IPS-18a (cell line): ENCODE measurements around the gene OR1I1.

Experiments used
- H3K27ac ChIP-seq: one replicate; pipeline ENCODE4 v1.5.1; 2013; ENCODE audit warnings: low read length
- H3K27me3 ChIP-seq: one replicate; pipeline ENCODE4 v1.6.1; 2013; ENCODE audit warnings: mild to moderate bottlenecking, low read length; ENCODE audit not compliant: control insufficient read depth, insufficient read depth
- H3K36me3 ChIP-seq: one replicate; pipeline ENCODE4 v1.6.1; 2013; ENCODE audit warnings: low read depth, low read length; ENCODE audit not compliant: control insufficient read depth
- H3K4me1 ChIP-seq: one replicate; pipeline ENCODE4 v1.6.1; 2013; ENCODE audit warnings: low read depth, low read length; ENCODE audit not compliant: control insufficient read depth
- H3K4me3 ChIP-seq: one replicate; pipeline ENCODE4 v1.5.1; 2013; ENCODE audit warnings: low read length
- H3K9ac ChIP-seq: one replicate; pipeline ENCODE4 v1.6.1; 2013; ENCODE audit warnings: mild to moderate bottlenecking, low read length, moderate library complexity
- H3K9me3 ChIP-seq: one replicate; pipeline ENCODE4 v1.6.1; 2013; ENCODE audit warnings: low read depth, low read length; ENCODE audit not compliant: control insufficient read depth

Gene OR1I1

GRCh38 chr19:15137777-15138176 lies 55.8 kb downstream of the OR1I1 start:
- H3K27ac ChIP-seq, result no peak overlapping the region
- no peaks in the 10 kb centered on the region for H3K9me3 ChIP-seq
- no peaks in the 10 kb centered on the region for H3K27me3 ChIP-seq
- no peak overlapping the region for H3K4me3 ChIP-seq
- no peaks in the 10 kb centered on the region for H3K36me3 ChIP-seq
- H3K4me1 ChIP-seq, result no peaks in the 10 kb centered on the region
- no peak overlapping the region for H3K9ac ChIP-seq

- H3K9ac ChIP-seq, result no peak overlapping the region
- H3K36me3 ChIP-seq, result no peaks in the 10 kb centered on the region
- no peak overlapping the region for H3K27ac ChIP-seq
- no peak overlapping the region for H3K4me3 ChIP-seq
- no peaks in the 10 kb centered on the region for H3K9me3 ChIP-seq
- no peaks in the 10 kb centered on the region for H3K4me1 ChIP-seq
- no peaks in the 10 kb centered on the region for H3K27me3 ChIP-seq
These were observed 56.4 kb downstream of the OR1I1 start for GRCh38 chr19:15138427-15138826.

- no peak overlapping the region for H3K27ac ChIP-seq
- H3K4me1 ChIP-seq, result no peaks in the 10 kb centered on the region
- no peak overlapping the region for H3K4me3 ChIP-seq
- H3K27me3 ChIP-seq, result no peaks in the 10 kb centered on the region
- no peak overlapping the region for H3K9ac ChIP-seq
- no peaks in the 10 kb centered on the region for H3K9me3 ChIP-seq
- H3K36me3 ChIP-seq, result no peaks in the 10 kb centered on the region
These were observed 59.1 kb downstream of the OR1I1 start for GRCh38 chr19:15141143-15141542.

GRCh38 chr19:15142313-15142712 lies 60.3 kb downstream of the OR1I1 start:
- no peaks in the 10 kb centered on the region for H3K36me3 ChIP-seq
- H3K4me1 ChIP-seq, result no peaks in the 10 kb centered on the region
- H3K27ac ChIP-seq, result no peak overlapping the region
- H3K4me3 ChIP-seq, result no peak overlapping the region
- H3K9me3 ChIP-seq, result no peaks in the 10 kb centered on the region
- no peaks in the 10 kb centered on the region for H3K27me3 ChIP-seq
- no peak overlapping the region for H3K9ac ChIP-seq
